H1 (cell line): ENCODE results near the gene COL11A2. TPM values are rescaled to one million over a fixed set of nuclear protein-coding genes. Genes with fewer than 3 reads are reported as not detected.

ENCODE experiments used
- CTCF ChIA-PET: fragments of 300-600 bp; sonication (Branson Sonifier 250); formaldehyde crosslinking; loops from one replicate; lab custom pipeline; 2021; ENCODE audit not compliant: partially characterized antibody; lab: Charles Lee
- POLR2A ChIA-PET: fragments of 300-600 bp; sonication (Branson Sonifier 250); formaldehyde crosslinking; loops from one replicate; lab custom pipeline; 2021; ENCODE audit warnings: inconsistent platforms; ENCODE audit not compliant: partially characterized antibody; lab: Charles Lee
- DNase-seq, 2 experiments: peaks; one replicate each; pipeline versions ENCODE4 v3.0.0 to v3.0.0-alpha.2; 2010 to 2022; ENCODE audit warnings: low spot score in 2 of 2, low read depth in 1 of 2, mixed read lengths in 1 of 2
- FAIRE-seq: peaks from 2 replicates; lab custom pipeline; 2011; peaks lifted over from hg19 to GRCh38; lab: Jason Lieb, UNC
- H2AFZ ChIP-seq: 2 replicates; pipeline ENCODE4 v1.8.1; 2012; ENCODE audit warnings: low read length, inconsistent platforms
- H2AK5ac ChIP-seq: 2 replicates; pipeline ENCODE4 v1.6.1; 2013; ENCODE audit warnings: low read depth, low read length
- H2BK120ac ChIP-seq: replicated peaks from 2 replicates; pipeline ENCODE3; 2013; ENCODE audit warnings: low read depth, low read length, inconsistent platforms
- H2BK12ac ChIP-seq: 2 replicates; pipeline ENCODE4 v1.6.1; 2013; ENCODE audit warnings: low read depth, low read length
- H2BK15ac ChIP-seq: 2 replicates; pipeline ENCODE4 v1.6.1; 2013; ENCODE audit warnings: low read length
- H2BK20ac ChIP-seq: 2 replicates; pipeline ENCODE4 v1.6.1; 2013; ENCODE audit warnings: low read length
- H2BK5ac ChIP-seq: 2 replicates; pipeline ENCODE4 v1.6.1; 2013; ENCODE audit warnings: low read depth, low read length
- H3K14ac ChIP-seq: 2 replicates; pipeline ENCODE4 v1.6.1; 2013; ENCODE audit warnings: inconsistent platforms; ENCODE audit not compliant: insufficient read length
- H3K18ac ChIP-seq: 2 replicates; pipeline ENCODE4 v1.6.1; 2013; ENCODE audit warnings: low read length; ENCODE audit errors: extremely low read depth
- H3K23ac ChIP-seq: 2 replicates; pipeline ENCODE4 v1.6.1; 2013; ENCODE audit warnings: inconsistent platforms; ENCODE audit not compliant: insufficient read length
- H3K23me2 ChIP-seq: 2 replicates; pipeline ENCODE4 v1.6.1; 2013; ENCODE audit warnings: low read depth, low read length
- H3K27ac ChIP-seq: 2 replicates; pipeline ENCODE4 v1.6.1; 2011; ENCODE audit warnings: low read depth, low read length, inconsistent platforms
- H3K27me3 ChIP-seq, 4 experiments: replicated peaks in 1 of 4; 1 replicate in 1 of 4; 2 replicates in 3 of 4; pipeline versions ENCODE4 v1.6.1 to v1.8.1; 2011 to 2013; ENCODE audit warnings: low read length in 3 of 4, mild to moderate bottlenecking in 3 of 4, inconsistent platforms in 2 of 4, mixed read lengths in 2 of 4, moderate library complexity in 1 of 4; ENCODE audit not compliant: control insufficient read depth in 3 of 4, insufficient read depth in 3 of 4; ENCODE audit errors: extremely low read depth in 1 of 4
- H3K36me3 ChIP-seq, 4 experiments: 2 replicates each; pipeline versions ENCODE4 v1.6.1 to v1.8.1; 2011 to 2013; ENCODE audit warnings: mild to moderate bottlenecking in 4 of 4, low read length in 3 of 4, moderate library complexity in 2 of 4, control low read depth in 1 of 4, inconsistent platforms in 1 of 4; ENCODE audit not compliant: insufficient read depth in 4 of 4, control insufficient read depth in 2 of 4
- H3K4ac ChIP-seq: replicated peaks from 2 replicates; pipeline ENCODE3; 2013; ENCODE audit warnings: low read length, low read depth, mixed read lengths, inconsistent platforms; ENCODE audit not compliant: insufficient read length
- H3K4me1 ChIP-seq, 4 experiments: replicated peaks in 1 of 4; 1 replicate in 1 of 4; 2 replicates in 3 of 4; pipeline versions ENCODE4 v1.6.1 to v1.8.1; 2011 to 2013; ENCODE audit warnings: low read length in 3 of 4, inconsistent platforms in 2 of 4, mixed read lengths in 1 of 4; ENCODE audit not compliant: insufficient read depth in 4 of 4, control insufficient read depth in 3 of 4
- H3K4me2 ChIP-seq, 2 experiments: 2 replicates each; pipeline versions ENCODE4 v1.6.1 to v1.8.1; 2011 to 2013; ENCODE audit warnings: low read depth in 2 of 2, low read length in 2 of 2, control low read depth in 1 of 2, inconsistent platforms in 1 of 2, mild to moderate bottlenecking in 1 of 2; ENCODE audit not compliant: insufficient read depth in 1 of 2
- H3K4me3 ChIP-seq, 4 experiments: fragments of 200-600, 300-600 bp in 1 of 4; sonication (generic), shearing (Covaris generic), sonication (Bioruptor Twin) in 1 of 4; 2 replicates each; pipeline versions ENCODE4 v1.5.1 to v1.8.1; 2011 to 2016; ENCODE audit warnings: low read length in 4 of 4, low read depth in 3 of 4, control low read depth in 2 of 4, inconsistent platforms in 2 of 4, mild to moderate bottlenecking in 2 of 4, mixed read lengths in 1 of 4, moderate library complexity in 1 of 4; ENCODE audit not compliant: insufficient read depth in 2 of 4; ENCODE audit errors: extremely low read depth in 1 of 4
- H3K56ac ChIP-seq: replicated peaks from 2 replicates; pipeline ENCODE3; 2013; ENCODE audit warnings: low read depth, mild to moderate bottlenecking, mixed read lengths, low read length, inconsistent platforms; ENCODE audit not compliant: insufficient read length
- H3K79me1 ChIP-seq: 2 replicates; pipeline ENCODE4 v1.6.1; 2013; ENCODE audit warnings: low read depth, low read length, control low read depth
- H3K79me2 ChIP-seq, 2 experiments: 2 replicates each; pipeline versions ENCODE4 v1.6.1 to v1.8.1; 2012 to 2013; ENCODE audit warnings: low read length in 2 of 2, mild to moderate bottlenecking in 2 of 2, inconsistent platforms in 1 of 2; ENCODE audit not compliant: insufficient read depth in 2 of 2, control insufficient read depth in 1 of 2
- H3K9ac ChIP-seq, 4 experiments: replicated peaks in 1 of 4; 1 replicate in 1 of 4; 2 replicates in 3 of 4; pipeline versions ENCODE4 v1.6.1 to v1.8.1; 2011 to 2013; ENCODE audit warnings: low read depth in 3 of 4, low read length in 3 of 4, control low read depth in 2 of 4, mild to moderate bottlenecking in 2 of 4, moderate library complexity in 2 of 4, inconsistent platforms in 1 of 4; ENCODE audit errors: extremely low read depth in 1 of 4
- H3K9me3 ChIP-seq, 2 experiments: 2 replicates each; pipeline versions ENCODE4 v1.6.1 to v1.8.1; 2012 to 2013; ENCODE audit warnings: mild to moderate bottlenecking in 2 of 2, moderate library complexity in 2 of 2, control low read depth in 1 of 2, inconsistent platforms in 1 of 2, low read depth in 1 of 2, low read length in 1 of 2, mixed read lengths in 1 of 2; ENCODE audit not compliant: insufficient read depth in 2 of 2
- H4K20me1 ChIP-seq, 2 experiments: replicated peaks in 1 of 2; 2 replicates each; pipeline versions ENCODE3 to v1.8.1; 2011 to 2013; ENCODE audit warnings: inconsistent platforms in 2 of 2, low read length in 2 of 2, mild to moderate bottlenecking in 1 of 2; ENCODE audit not compliant: insufficient read depth in 2 of 2, control insufficient read depth in 1 of 2
- H4K5ac ChIP-seq: 2 replicates; pipeline ENCODE4 v1.6.1; 2013; ENCODE audit warnings: low read length, low read depth, mixed read lengths, inconsistent platforms; ENCODE audit not compliant: insufficient read length
- H4K8ac ChIP-seq: 2 replicates; pipeline ENCODE4 v1.8.0; 2013; ENCODE audit warnings: mild to moderate bottlenecking, moderate library complexity, low read length, inconsistent platforms; ENCODE audit not compliant: insufficient read depth; ENCODE audit errors: extremely low read depth
- H4K91ac ChIP-seq: replicated peaks from 2 replicates; pipeline ENCODE3; 2013; ENCODE audit warnings: low read length, mixed read lengths, inconsistent platforms; ENCODE audit not compliant: insufficient read length
- GTF2F1 ChIP-seq: IDR thresholded peaks from 2 replicates; pipeline ENCODE4 v1.6.1; 2012; ENCODE audit warnings: low read depth, low read length, improper control_type of control experiment, borderline replicate concordance
- HDAC2 ChIP-seq, 2 experiments: fragments of 300-600 bp in 1 of 2; sonication (generic) in 1 of 2; IDR thresholded peaks; 2 replicates each; pipeline ENCODE4 v1.6.1; 2011 to 2012; ENCODE audit warnings: low read depth in 2 of 2, low read length in 2 of 2, mild to moderate bottlenecking in 2 of 2, moderate library complexity in 2 of 2, borderline replicate concordance in 1 of 2, inconsistent platforms in 1 of 2
- SAP30 ChIP-seq: fragments of 300-600 bp; sonication (generic); IDR thresholded peaks from 2 replicates; pipeline ENCODE4 v1.7.1; 2012; ENCODE audit warnings: low read length, moderate library complexity, mild to moderate bottlenecking, inconsistent platforms; ENCODE audit not compliant: insufficient read depth, insufficient replicate concordance
- SIRT6 ChIP-seq: IDR thresholded peaks from one replicate; pipeline ENCODE4 v1.7.1; 2012; ENCODE audit warnings: low read length, inconsistent platforms
- TAF1 ChIP-seq: IDR thresholded peaks from 2 replicates; pipeline ENCODE4 v1.6.1; 2011; ENCODE audit warnings: mild to moderate bottlenecking, low read depth, low read length
- WGBS, 2 experiments: shearing (Covaris generic) in 1 of 2; methylation state at CpG; one replicate each; pipeline versions ENCODE4 v1.1.6 to v1.1.7; 2013 to 2015; ENCODE audit warnings: low lambda C conversion rate in 2 of 2, mixed read lengths in 2 of 2, inconsistent platforms in 1 of 2, low coverage in 1 of 2, missing lambda C conversion rate in 1 of 2; ENCODE audit not compliant: insufficient replicate concordance in 2 of 2, insufficient coverage in 1 of 2, insufficient read length in 1 of 2; ENCODE audit errors: extremely low coverage in 1 of 2, missing lambda C conversion rate in 1 of 2; 5-methylcytosine and 5-hydroxymethylcytosine counted together
- polyA plus RNA-seq, 7 experiments: library from polyadenylated mRNA; depleted of rRNA in 3 of 7; stranded (reverse) in 5 of 7; unstranded in 2 of 7; fragments of >200 nt in 5 of 7; fragments of 200-250 nt in 2 of 7; gene quantifications; 1 replicate in 5 of 7; 2 replicates in 1 of 7; 4 replicates in 1 of 7; pipeline versions ENCODE4 v1.2.1 to v1.2.3, GENCODE V29; 2011 to 2013; ENCODE audit warnings: missing spikeins in 2 of 7, mixed read lengths in 2 of 7
- total RNA-seq: library from RNA; stranded (reverse); fragmentation: NEBNext Ultra II Directional; extraction: Animal tissue kit (Norgen Biotek cat#: 25700); gene quantifications from 2 replicates; pipeline ENCODE4 v1.2.1, GENCODE V29; 2021
- TF ChIP-seq, protein P1 (sequence below): IDR thresholded peaks from 2 replicates; pipeline ENCODE4 v1.6.1; 2012; ENCODE audit warnings: inconsistent platforms
- TF ChIP-seq, protein P2 (sequence below): IDR thresholded peaks from 2 replicates; pipeline ENCODE4 v1.6.1; 2011; ENCODE audit warnings: low read depth, mild to moderate bottlenecking, low read length; ENCODE audit not compliant: insufficient read depth

COL11A2 gene
- total and polyA plus RNA-seq, 2 of the 8 experiments (the other 6 are each of a cell fraction or from before 2014, with no cell fraction given): 2.8 to 3.8 TPM

DNA sequence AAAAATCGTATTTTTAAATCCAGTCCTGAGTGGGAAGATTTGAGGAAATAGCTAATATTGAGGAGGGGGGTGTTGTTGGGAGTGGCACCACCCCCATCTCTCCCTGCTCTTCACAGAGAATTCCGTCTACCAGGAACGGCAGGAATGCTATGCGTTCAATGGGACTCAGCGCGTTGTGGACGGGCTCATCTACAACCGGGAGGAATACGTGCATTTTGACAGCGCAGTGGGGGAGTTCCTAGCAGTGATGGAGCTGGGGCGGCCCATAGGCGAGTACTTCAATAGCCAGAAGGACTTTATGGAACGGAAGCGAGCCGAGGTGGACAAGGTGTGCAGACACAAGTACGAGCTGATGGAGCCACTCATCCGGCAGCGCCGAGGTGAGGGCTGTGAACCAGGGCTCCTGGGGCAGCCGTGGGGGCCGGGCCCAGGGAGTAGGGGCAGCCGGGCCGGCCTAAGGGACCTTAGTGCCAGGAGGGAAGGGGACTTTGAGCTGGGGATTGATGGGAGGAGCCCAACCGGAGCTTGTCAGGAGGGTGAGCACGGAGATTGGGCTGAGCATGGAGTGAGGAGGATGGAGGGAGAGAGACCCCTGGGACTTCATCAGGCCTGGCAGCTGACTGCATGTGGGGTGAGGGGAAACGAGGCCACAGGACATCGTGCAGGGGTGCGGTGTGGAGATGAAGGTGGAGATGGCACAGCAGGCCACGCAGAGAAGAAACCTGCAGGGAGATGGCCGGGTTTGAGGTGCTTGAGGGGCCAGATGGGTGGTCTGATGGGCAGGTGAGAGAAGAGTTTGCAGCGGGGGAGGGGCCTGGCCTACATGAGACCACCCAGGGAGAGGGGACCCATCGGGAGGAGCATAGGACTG lies 75.2 kb downstream of the COL11A2 start:
- peaks cover 0 to 7% (median 0%) of the 10 kb centered on the region in 4 experiments; a peak in 2 of 8 replicates for H3K36me3 ChIP-seq
- peak overlapping the region; percentile 82 to 96 (median 92) for H3K4me3 ChIP-seq
- peaks cover 11 to 40% of the 10 kb centered on the region in 2 experiments; a peak in 3 of 4 replicates for H3K79me2 ChIP-seq
- FAIRE-seq: no peak
- POLR2A ChIA-PET: interaction anchor here (0.6 to 6.6 kb wide), 33 partner anchors 8 to 364 kb away, joined by 3 to 113 read pairs (median 7); partner anchors contain the start of genes B3GALT4, BRD2, HLA-DMA and HLA-DOA
- H3K4ac ChIP-seq: peak overlapping the region; percentile 100
- peak overlapping the region; percentile 96 for H3K56ac ChIP-seq
- H3K14ac ChIP-seq: no peak overlapping the region
- H3K4me1 ChIP-seq: peaks cover 2 to 21% (median 9%) of the 10 kb centered on the region in 4 experiments; a peak in 6 of 7 replicates
- CTCF ChIA-PET: interaction anchor here (0.7 to 2.9 kb wide), 17 partner anchors 9 to 116 kb away, joined by 3 to 13 read pairs (median 3); no protein-coding TSS in a partner anchor
- peak; percentile 41 to 78 for DNase-seq
- no peak overlapping the region for H3K23ac ChIP-seq
- peak overlapping the region; percentile 97 for H2AK5ac ChIP-seq
- H3K9ac ChIP-seq: peak overlapping the region; percentile 75 to 97 (median 92)
- 1% methylated on average over 32 of the region's 32 CpGs; no CpG with 5 or more reads in 1 of the 2 experiments for WGBS, 2 experiments
- peak overlapping the region; percentile 99 for H3K18ac ChIP-seq
- no peak overlapping the region for H2AFZ ChIP-seq
- 0 out of 2 replicates have a peak overlapping the region, but pooled peaks have one; percentile 19 for H4K8ac ChIP-seq
- peak overlapping the region; percentile 99 for H2BK20ac ChIP-seq
- no peaks in the 10 kb centered on the region for H3K27me3 ChIP-seq
- H3K79me1 ChIP-seq: no peaks in the 10 kb centered on the region
- H3K27ac ChIP-seq: peak overlapping the region; percentile 98
- peak overlapping the region; percentile 97 for H2BK120ac ChIP-seq
- peaks cover 0 to 4% of the 10 kb centered on the region in 2 experiments; a peak in 1 of 4 replicates for H3K9me3 ChIP-seq
- peak overlapping the region; percentile 98 for H2BK12ac ChIP-seq
- H2BK15ac ChIP-seq: peak overlapping the region; percentile 96
- peak overlapping the region; percentile 100 for H2BK5ac ChIP-seq
- H4K20me1 ChIP-seq: no peaks in the 10 kb centered on the region
- peaks cover 10% of the 10 kb centered on the region for H3K23me2 ChIP-seq
- H4K91ac ChIP-seq: peak overlapping the region; percentile 100
- peak overlapping the region; percentile 87 for H4K5ac ChIP-seq
- H3K4me2 ChIP-seq: peak overlapping the region; percentile 80 to 97
- TF ChIP-seq, protein P1, sequence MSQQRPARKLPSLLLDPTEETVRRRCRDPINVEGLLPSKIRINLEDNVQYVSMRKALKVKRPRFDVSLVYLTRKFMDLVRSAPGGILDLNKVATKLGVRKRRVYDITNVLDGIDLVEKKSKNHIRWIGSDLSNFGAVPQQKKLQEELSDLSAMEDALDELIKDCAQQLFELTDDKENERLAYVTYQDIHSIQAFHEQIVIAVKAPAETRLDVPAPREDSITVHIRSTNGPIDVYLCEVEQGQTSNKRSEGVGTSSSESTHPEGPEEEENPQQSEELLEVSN: peak; percentile 24; the same call in 1 of the 2 replicates
- peak; percentile 90 for TF ChIP-seq SAP30
- TF ChIP-seq TAF1: peak; percentile 57; the same call in 1 of the 2 replicates
- TF ChIP-seq GTF2F1: no peak
- peak in 1 of 2 experiments; percentile 37; a peak in 1 of 4 replicates for TF ChIP-seq HDAC2 (IDR thresholded peaks at IDR 0.05; ENCODE audit: borderline replicate concordance in 1 of 2, low read depth in 2 of 2, low read length in 2 of 2)
- no peak for TF ChIP-seq SIRT6
- TF ChIP-seq, protein P2, sequence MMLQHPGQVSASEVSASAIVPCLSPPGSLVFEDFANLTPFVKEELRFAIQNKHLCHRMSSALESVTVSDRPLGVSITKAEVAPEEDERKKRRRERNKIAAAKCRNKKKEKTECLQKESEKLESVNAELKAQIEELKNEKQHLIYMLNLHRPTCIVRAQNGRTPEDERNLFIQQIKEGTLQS: no peak
